Superior temporal gyrus (tissue), 1 donor: ENCODE data around the gene MAEA.
"Not testable (repeated sequence)": the region's sequence is repeated elsewhere in the genome, so short reads cannot be mapped to it uniquely, and the experiment has no call there.

Experiments
- DNase-seq: peaks from one replicate; pipeline ENCODE4 v3.0.0-alpha.2; 2016; ENCODE audit errors: extremely low spot score

The MAEA gene

GRCh38 chr4:1334579-1334895, 44.8 kb downstream of the MAEA start:
- no peak for DNase-seq

GRCh38 chr4:1335193-1335883, 45.6 kb downstream of the MAEA start:
- DNase-seq: not testable (repeated sequence)

- no peak for DNase-seq
Observed at GRCh38 chr4:1336088-1336491, 46.4 kb downstream of the MAEA start.

GRCh38 chr4:1337376-1337831, 47.7 kb downstream of the MAEA start:
- DNase-seq: no peak

GRCh38 chr4:1337951-1338751, 48.5 kb downstream of the MAEA start:
- no peak for DNase-seq

GRCh38 chr4:1338752-1339414, 49.2 kb downstream of the MAEA start:
- no peak for DNase-seq

- DNase-seq: no peak
Observed at GRCh38 chr4:1339489-1339888, 49.8 kb downstream of the MAEA start.

GRCh38 chr4:1340181-1340747, 50.6 kb downstream of the MAEA start:
- no peak for DNase-seq

GRCh38 chr4:1340861-1341260, 51.2 kb downstream of the MAEA start:
- DNase-seq: no peak

GRCh38 chr4:1342003-1342402, 52.3 kb downstream of the MAEA start:
- no peak for DNase-seq

GRCh38 chr4:1344696-1345095, 55.0 kb downstream of the MAEA start:
- DNase-seq: no peak

- DNase-seq: peak; percentile 41
Observed at GRCh38 chr4:1345903-1346780, 56.5 kb downstream of the MAEA start.

GRCh38 chr4:1346781-1347409, 57.2 kb downstream of the MAEA start, which contains the start of gene UVSSA:
UVSSA (plus strand) TSS chr4:1347208; CDS start chr4:1348092, 884 bp downstream.
- DNase-seq: peak; percentile 99

GRCh38 chr4:1347410-1347864, 57.7 kb downstream of the MAEA start:
- peak; percentile 13 for DNase-seq

- DNase-seq: no peak
Observed at GRCh38 chr4:1348014-1348513, 58.4 kb downstream of the MAEA start.

- DNase-seq: no peak
Observed at GRCh38 chr4:1348746-1349145, 59.1 kb downstream of the MAEA start.

GRCh38 chr4:1349359-1350168, 59.9 kb downstream of the MAEA start:
- DNase-seq: no peak

- no peak for DNase-seq
Observed at GRCh38 chr4:1350169-1350520, 60.5 kb downstream of the MAEA start.

GRCh38 chr4:1351854-1352566, 62.3 kb downstream of the MAEA start:
- peak; percentile 85 for DNase-seq
